PC-9 (cell line): Measurements from ENCODE around the gene CSGALNACT2. TPM values are rescaled to one million over a fixed set of nuclear protein-coding genes. Genes with fewer than 3 reads are reported as not detected.
"Not testable (repeated sequence)": the region's sequence is repeated elsewhere in the genome, so short reads cannot be mapped to it uniquely, and the experiment has no call there.

Experiments used
- BruUV-seq: library from RNA; stranded (reverse); fragments of 400-500 nt; replicated peaks from 2 replicates; lab custom pipeline; 2021; lab: Mats Ljungman, UMichigan
- CTCF ChIA-PET: fragments of 300-600 bp; sonication (Branson Sonifier 250); formaldehyde crosslinking; loops from one replicate; lab custom pipeline; 2022; ENCODE audit warnings: antibody characterized with exemption; lab: Charles Lee
- POLR2A ChIA-PET: fragments of 300-600 bp; sonication (Branson Sonifier 250); formaldehyde crosslinking; loops from one replicate; lab custom pipeline; 2022; ENCODE audit warnings: antibody characterized with exemption; ENCODE audit not compliant: unreplicated experiment; lab: Charles Lee
- DNase-seq, 2 experiments: peaks; one replicate each; pipeline versions ENCODE4 v3.0.0 to v3.0.0-alpha.2; 2015 to 2022; ENCODE audit warnings: mixed read lengths in 1 of 2
- H2AFZ ChIP-seq: fragments of 200-600 bp; sonication (generic); 2 replicates; pipeline ENCODE4 v1.8.1; 2017; ENCODE audit warnings: antibody characterized with exemption
- H3F3A ChIP-seq: fragments of 200-600 bp; sonication (generic); 2 replicates; pipeline ENCODE4 v1.8.1; 2017; ENCODE audit warnings: antibody characterized with exemption, mild to moderate bottlenecking, low read depth; ENCODE audit not compliant: insufficient read depth
- H3K27ac ChIP-seq: fragments of 200-600 bp; sonication (generic); 2 replicates; pipeline ENCODE4 v1.6.1; 2016; ENCODE audit warnings: mixed run types
- H3K27me3 ChIP-seq: fragments of 200-600 bp; sonication (generic); 2 replicates; pipeline ENCODE4 v1.6.1; 2016; ENCODE audit warnings: low read depth, mixed run types; ENCODE audit not compliant: insufficient read depth
- H3K36me3 ChIP-seq: fragments of 200-600 bp; sonication (generic); 2 replicates; pipeline ENCODE4 v1.6.1; 2016; ENCODE audit warnings: low read depth, mixed run types
- H3K4me1 ChIP-seq: fragments of 200-600 bp; sonication (generic); replicated peaks from 2 replicates; pipeline ENCODE4 v1.6.1; 2016; ENCODE audit warnings: mixed run types; ENCODE audit not compliant: insufficient read depth
- H3K4me2 ChIP-seq: fragments of 200-600 bp; sonication (generic); 2 replicates; pipeline ENCODE4 v1.6.1; 2017; ENCODE audit warnings: mixed run types
- H3K4me3 ChIP-seq: fragments of 200-600 bp; sonication (generic); 2 replicates; pipeline ENCODE4 v1.6.1; 2016; ENCODE audit warnings: mixed run types
- H3K79me2 ChIP-seq: fragments of 200-600 bp; sonication (generic); 2 replicates; pipeline ENCODE4 v1.6.1; 2017; ENCODE audit warnings: low read depth, mixed run types
- H3K9me2 ChIP-seq: fragments of 200-600 bp; sonication (generic); 2 replicates; pipeline ENCODE4 v1.8.1; 2017; ENCODE audit warnings: mild to moderate bottlenecking; ENCODE audit not compliant: insufficient read depth
- H3K9me3 ChIP-seq: fragments of 200-600 bp; sonication (generic); 2 replicates; pipeline ENCODE4 v1.8.1; 2016; ENCODE audit warnings: low read depth; ENCODE audit not compliant: insufficient read depth
- H4K20me1 ChIP-seq: fragments of 200-600 bp; sonication (generic); 2 replicates; pipeline ENCODE4 v1.8.1; 2017; ENCODE audit not compliant: insufficient read depth
- EZH2 ChIP-seq: fragments of 200-600 bp; sonication (generic); IDR thresholded peaks from 2 replicates; pipeline ENCODE4 v1.8.0; 2017; ENCODE audit warnings: antibody characterized with exemption, low read depth
- intact Hi-C: fragments of 100-400 bp; cut with micrococcal nuclease; formaldehyde crosslinking; loops from one replicate; pipeline ENCODE4 v1.10.0; 2022; ENCODE audit not compliant: unreplicated experiment
- total RNA-seq: library from RNA; stranded (reverse); gene quantifications from 2 replicates; pipeline ENCODE4 v1.2.3, GENCODE V29; 2021
- TF ChIP-seq, protein P1 (sequence below): fragments of 200-600 bp; sonication (generic); conservative IDR thresholded peaks from 2 replicates; pipeline ENCODE4 v1.6.1; 2017; ENCODE audit warnings: mixed run types, antibody characterized with exemption, mild to moderate bottlenecking, moderate library complexity

The CSGALNACT2 gene
- total RNA-seq, 1 experiment from 2014 or later, result 7.2 TPM

DNA sequence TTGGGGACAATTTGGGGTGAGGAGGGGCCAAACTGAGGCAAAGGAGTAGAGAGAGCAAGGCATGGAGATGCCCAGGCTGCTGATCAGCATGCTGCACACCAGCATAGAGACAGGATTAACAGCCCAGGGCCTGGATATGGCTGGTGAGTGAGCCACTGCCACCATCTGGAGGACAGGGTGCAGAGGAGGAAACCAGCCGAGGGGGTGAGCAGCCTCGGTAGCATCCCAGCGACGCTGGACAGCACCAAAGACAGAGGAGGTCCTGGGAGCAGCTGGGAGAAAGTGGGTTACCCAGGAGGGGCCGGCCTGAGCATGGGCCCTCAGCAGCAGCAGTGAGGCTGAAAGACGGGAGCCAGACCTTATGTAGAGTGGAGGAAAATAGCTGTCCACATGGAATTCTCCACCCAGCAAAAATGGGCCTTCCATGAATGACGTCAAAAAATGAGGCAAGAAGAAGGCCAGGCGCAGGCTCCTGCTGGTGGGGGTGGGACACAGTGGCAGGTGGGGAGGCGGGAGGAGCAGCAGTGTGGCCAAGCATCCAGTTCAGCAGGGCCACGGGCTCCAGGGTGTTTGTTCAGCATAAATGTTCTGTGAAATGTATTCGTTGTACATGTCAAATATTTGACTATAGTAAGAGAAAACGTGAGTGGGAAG lies 44.7 kb upstream of the CSGALNACT2 start:
- Histone ChIP-seq H3K4me3 (no peak overlapping the region), H3K9me3 (no peaks in the 10 kb centered on the region), H2AFZ (no peak overlapping the region), H3K9me2 (no peaks in the 10 kb centered on the region), H3K27me3 (peaks cover 33% of the 10 kb centered on the region; the same call in 1 of the 2 replicates), H3K4me1 (no peaks in the 10 kb centered on the region), H3K36me3 (no peaks in the 10 kb centered on the region), H3F3A (no peaks in the 10 kb centered on the region), H3K4me2 (no peak overlapping the region), H3K27ac (no peak overlapping the region), H3K79me2 (no peaks in the 10 kb centered on the region), H4K20me1 (no peaks in the 10 kb centered on the region)
- TF ChIP-seq, protein P1, sequence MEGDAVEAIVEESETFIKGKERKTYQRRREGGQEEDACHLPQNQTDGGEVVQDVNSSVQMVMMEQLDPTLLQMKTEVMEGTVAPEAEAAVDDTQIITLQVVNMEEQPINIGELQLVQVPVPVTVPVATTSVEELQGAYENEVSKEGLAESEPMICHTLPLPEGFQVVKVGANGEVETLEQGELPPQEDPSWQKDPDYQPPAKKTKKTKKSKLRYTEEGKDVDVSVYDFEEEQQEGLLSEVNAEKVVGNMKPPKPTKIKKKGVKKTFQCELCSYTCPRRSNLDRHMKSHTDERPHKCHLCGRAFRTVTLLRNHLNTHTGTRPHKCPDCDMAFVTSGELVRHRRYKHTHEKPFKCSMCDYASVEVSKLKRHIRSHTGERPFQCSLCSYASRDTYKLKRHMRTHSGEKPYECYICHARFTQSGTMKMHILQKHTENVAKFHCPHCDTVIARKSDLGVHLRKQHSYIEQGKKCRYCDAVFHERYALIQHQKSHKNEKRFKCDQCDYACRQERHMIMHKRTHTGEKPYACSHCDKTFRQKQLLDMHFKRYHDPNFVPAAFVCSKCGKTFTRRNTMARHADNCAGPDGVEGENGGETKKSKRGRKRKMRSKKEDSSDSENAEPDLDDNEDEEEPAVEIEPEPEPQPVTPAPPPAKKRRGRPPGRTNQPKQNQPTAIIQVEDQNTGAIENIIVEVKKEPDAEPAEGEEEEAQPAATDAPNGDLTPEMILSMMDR, result no peak
- ChIA-PET POLR2A (no interaction called here), CTCF (no interaction called here)
- intact Hi-C loops, result loop anchor here (10.0 kb wide), 1 partner anchor 339 kb away; no protein-coding TSS in a partner anchor
- DNase-seq, result no peak
- no TSS peak for BruUV-seq

DNA sequence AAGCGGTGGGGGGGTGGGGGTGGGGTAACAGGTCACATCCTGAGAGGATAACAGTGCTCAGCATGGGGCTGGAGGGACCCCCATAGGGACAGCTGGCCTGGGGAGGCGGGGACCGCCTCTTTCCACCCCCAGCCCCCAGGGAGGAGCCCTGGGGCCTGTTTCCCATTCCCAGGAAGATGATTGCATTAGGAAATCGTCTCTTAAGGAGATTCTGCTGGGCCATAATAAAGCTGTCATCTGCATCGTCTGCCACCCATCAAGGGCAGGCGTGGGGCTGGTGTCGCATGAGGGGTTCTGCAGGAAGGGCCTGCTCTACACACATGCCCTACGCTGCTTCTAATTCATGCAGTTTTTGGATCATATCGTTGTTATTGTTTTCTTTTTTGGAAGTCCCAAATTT lies 44.2 kb upstream of the CSGALNACT2 start:
- Histone ChIP-seq H3K36me3 (no peaks in the 10 kb centered on the region), H3K4me1 (no peaks in the 10 kb centered on the region)
- POLR2A ChIA-PET, result no interaction called here

DNA sequence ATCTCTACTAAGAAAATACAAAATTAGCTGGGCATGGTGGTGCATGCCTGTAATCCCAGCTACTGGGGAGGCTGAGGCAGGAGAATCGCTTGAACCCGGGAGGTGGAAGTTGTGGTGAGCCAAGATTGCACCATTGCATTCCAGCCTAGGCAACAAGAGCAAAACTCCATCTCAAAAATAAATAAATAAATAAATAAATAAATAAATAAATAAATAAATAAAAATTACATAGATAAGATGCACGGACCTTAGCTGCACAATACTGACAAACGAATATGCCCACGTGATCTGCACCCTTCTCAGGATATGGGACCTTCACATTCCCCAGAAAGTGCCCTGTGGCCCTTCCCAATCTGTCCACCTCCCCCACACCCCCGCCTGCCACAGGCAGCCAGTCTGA lies 38.9 kb upstream of the CSGALNACT2 start:
- H2AFZ ChIP-seq, H3K9me3 ChIP-seq, H3K27ac ChIP-seq, CTCF ChIA-PET, H3K79me2 ChIP-seq, H3K4me1 ChIP-seq, H3K4me3 ChIP-seq, H3K9me2 ChIP-seq, H3K36me3 ChIP-seq, DNase-seq, H3F3A ChIP-seq, POLR2A ChIA-PET, H4K20me1 ChIP-seq, H3K4me2 ChIP-seq, BruUV-seq: not testable (repeated sequence)
- H3K27me3 ChIP-seq, result peaks cover 44% of the 10 kb centered on the region; the same call in 1 of the 2 replicates
- intact Hi-C loops, result loop anchor here (10.0 kb wide), 1 partner anchor 345 kb away; no protein-coding TSS in a partner anchor

More for the DNA sequence above, 44.2 kb upstream of the CSGALNACT2 start:
- BruUV-seq, result no TSS peak
- no peak for TF ChIP-seq EZH2
- TF ChIP-seq, protein P1, result no peak
- Histone ChIP-seq H3F3A (no peaks in the 10 kb centered on the region), H3K9me3 (no peaks in the 10 kb centered on the region), H3K4me2 (no peak overlapping the region), H3K9me2 (no peaks in the 10 kb centered on the region), H4K20me1 (no peaks in the 10 kb centered on the region), H2AFZ (no peak overlapping the region), H3K27me3 (peaks cover 38% of the 10 kb centered on the region; the same call in 1 of the 2 replicates), H3K79me2 (no peaks in the 10 kb centered on the region), H3K4me3 (no peak overlapping the region), H3K27ac (no peak overlapping the region)
- CTCF ChIA-PET, result no interaction called here
- intact Hi-C loops, result loop anchor here (10.0 kb wide), 1 partner anchor 339 kb away; no protein-coding TSS in a partner anchor
- DNase-seq, result no peak
